NCI-H446 treated with DMSO at 0.1 percent for 48 hours (cell line): ENCODE measurements around the gene C2CD3.
"Not testable (repeated sequence)": the region's sequence is repeated elsewhere in the genome, so short reads cannot be mapped to it uniquely, and the experiment has no call there.

Experiments used
- DNase-seq: peaks from one replicate; lab custom pipeline; 2025; lab: John Stamatoyannopoulos, UW

C2CD3 gene

GRCh38 chr11:74004759-74005615 lies 165.8 kb downstream of the C2CD3 start:
- no peak for DNase-seq

GRCh38 chr11:74004046-74004695 lies 166.6 kb downstream of the C2CD3 start:
- DNase-seq: no peak

GRCh38 chr11:74002832-74003231 lies 168.0 kb downstream of the C2CD3 start:
- no peak for DNase-seq

GRCh38 chr11:74001822-74002286 lies 168.9 kb downstream of the C2CD3 start:
- no peak for DNase-seq

- DNase-seq: no peak
Observed at GRCh38 chr11:74000307-74001133, 170.3 kb downstream of the C2CD3 start.

- no peak for DNase-seq
Observed at GRCh38 chr11:73999581-74000306, 171.1 kb downstream of the C2CD3 start.

- DNase-seq: no peak
Observed at GRCh38 chr11:73998846-73999575, 171.8 kb downstream of the C2CD3 start.

- no peak for DNase-seq
Observed at GRCh38 chr11:73997120-73997770, 173.6 kb downstream of the C2CD3 start.

- no peak for DNase-seq
Observed at GRCh38 chr11:73996161-73996747, 174.5 kb downstream of the C2CD3 start.

- no peak for DNase-seq
Observed at GRCh38 chr11:73995731-73996130, 175.1 kb downstream of the C2CD3 start.

GRCh38 chr11:73995247-73995646 lies 175.6 kb downstream of the C2CD3 start:
- DNase-seq: no peak

- DNase-seq: no peak
Observed at GRCh38 chr11:73991471-73992006, 179.3 kb downstream of the C2CD3 start.

GRCh38 chr11:73990730-73991129 lies 180.1 kb downstream of the C2CD3 start:
- DNase-seq: no peak

- DNase-seq: no peak
Observed at GRCh38 chr11:73989156-73989555, 181.6 kb downstream of the C2CD3 start.

GRCh38 chr11:73988227-73988626 lies 182.6 kb downstream of the C2CD3 start:
- no peak for DNase-seq

GRCh38 chr11:73985661-73986060 lies 185.1 kb downstream of the C2CD3 start:
- DNase-seq: not testable (repeated sequence)

- DNase-seq: peak; percentile 74
Observed at GRCh38 chr11:73983741-73984538, 186.9 kb downstream of the C2CD3 start.

GRCh38 chr11:73982990-73983740 lies 187.6 kb downstream of the C2CD3 start:
- DNase-seq: peak; percentile 96
